Medulla oblongata (tissue), 1 donor: ENCODE results near the gene SEMA4D.
A peak's percentile ranks its signal among the peaks of the same experiment; 100 is the strongest.
"Not testable (repeated sequence)": the region's sequence is repeated elsewhere in the genome, so short reads cannot be mapped to it uniquely, and the experiment has no call there.

Source experiments
- DNase-seq: peaks from one replicate; pipeline ENCODE4 v3.0.0-alpha.2; 2015; ENCODE audit errors: extremely low spot score

Gene SEMA4D

DNA sequence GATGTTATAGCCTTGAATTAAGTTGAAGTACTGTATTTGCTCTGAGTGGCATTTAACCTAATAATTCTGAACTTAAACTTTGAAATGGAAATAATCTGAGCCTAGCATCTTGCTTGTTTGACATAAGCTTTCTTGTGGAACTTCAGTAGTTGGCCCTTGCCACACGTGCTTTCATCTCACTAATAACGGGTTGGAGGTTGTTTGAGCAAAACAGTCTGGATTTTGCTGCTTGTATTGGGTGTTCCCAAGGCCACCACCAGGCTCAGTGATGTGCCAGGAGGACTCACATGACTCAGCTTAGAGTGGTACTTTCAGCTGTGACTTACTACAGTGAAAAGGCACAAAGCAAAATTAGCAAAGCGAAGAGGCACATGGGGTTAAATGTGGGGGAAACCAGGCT, 143.9 kb downstream of the SEMA4D start:
- peak; percentile 34 for DNase-seq

DNA sequence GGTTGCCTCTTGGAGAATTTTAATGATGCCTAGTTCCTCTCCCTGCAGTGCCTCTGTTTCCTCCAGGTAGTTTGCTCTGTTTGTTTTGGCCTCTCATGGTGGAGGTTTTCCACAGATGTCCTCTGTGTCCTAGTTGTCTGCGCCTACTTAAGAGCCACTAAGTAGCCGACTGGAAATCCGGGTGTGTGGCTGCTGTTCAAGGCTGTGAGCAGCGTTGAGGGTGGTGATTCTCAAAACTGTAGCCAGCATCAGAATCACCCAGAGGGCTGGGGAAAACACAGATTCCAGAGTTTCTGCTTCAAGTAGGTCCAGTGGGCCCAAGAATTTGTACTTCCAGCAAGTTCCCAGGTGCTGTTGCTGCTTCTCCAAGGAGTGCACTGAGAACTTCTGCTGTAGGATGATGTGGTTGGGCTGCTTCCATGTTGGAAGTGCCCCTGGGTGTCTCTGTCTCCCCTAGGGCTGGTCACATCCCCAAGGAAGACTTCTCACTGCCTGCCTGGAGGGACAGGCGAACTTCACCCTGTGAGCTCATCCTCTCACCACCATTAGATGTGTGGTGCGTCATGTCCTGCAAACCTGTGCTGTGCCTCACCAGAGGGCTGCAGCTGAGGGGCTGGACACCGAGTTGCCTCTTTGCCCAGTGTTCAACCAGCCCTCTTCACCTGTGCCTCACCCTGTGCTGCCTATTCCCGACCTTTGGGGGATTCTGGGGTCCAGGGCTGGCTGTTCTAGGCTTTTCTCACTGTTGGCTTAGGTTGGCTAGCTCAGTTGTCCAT, 144.9 kb downstream of the SEMA4D start:
- no peak for DNase-seq

DNA sequence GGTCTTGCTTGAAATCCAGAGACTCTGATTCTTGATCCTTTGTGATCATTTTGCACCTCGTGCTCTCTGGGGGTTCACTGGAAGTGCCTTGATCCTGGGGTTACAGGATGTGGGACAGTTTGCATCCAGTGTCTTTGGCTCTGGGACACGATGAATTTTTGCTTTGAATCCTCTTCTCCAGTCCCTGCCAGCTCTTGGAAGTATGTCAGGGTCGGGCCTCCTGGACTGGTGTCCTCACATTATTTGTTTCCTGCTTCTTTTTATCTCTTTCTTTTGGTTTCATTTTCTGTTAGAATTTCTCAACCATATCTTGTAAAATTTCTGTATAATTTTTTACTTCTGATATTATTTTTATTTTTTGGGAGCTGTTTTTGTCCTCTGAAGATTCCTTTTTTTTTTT, 145.5 kb downstream of the SEMA4D start:
- DNase-seq, result no peak

DNA sequence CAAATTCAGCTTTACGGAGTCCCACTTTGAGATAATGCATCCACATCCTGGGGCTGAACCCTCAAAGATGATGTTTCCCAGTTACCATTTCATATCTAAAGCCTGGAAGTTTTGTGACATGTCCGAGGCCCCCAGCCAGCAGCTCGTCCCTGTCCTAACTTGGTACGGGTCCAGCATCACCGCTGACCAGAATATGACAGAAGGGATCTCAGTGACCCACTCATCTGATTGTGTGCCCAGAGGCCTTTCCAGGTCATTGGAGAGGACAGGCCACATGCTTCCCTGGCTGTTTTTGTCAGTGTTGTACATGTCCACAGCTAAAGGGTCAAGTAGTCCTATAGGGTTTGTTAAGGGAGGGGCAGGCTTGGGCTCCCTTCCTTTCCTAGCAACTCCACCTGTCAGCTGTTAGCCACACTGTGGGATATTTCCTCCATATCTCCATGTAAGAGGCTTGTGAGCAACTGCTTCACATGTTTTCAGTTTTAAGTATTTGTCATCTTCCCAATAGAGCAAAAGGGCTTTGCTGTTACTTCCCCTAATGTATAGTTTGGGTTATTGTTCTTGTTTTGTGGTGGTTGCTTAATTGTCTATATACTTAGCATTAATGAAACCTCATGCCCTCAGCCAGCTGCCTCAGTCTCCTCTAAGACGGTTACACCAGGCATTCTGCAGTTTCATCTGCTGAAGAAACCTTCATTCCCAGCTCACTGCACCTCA, 146.2 kb downstream of the SEMA4D start:
- DNase-seq, result no peak

DNA sequence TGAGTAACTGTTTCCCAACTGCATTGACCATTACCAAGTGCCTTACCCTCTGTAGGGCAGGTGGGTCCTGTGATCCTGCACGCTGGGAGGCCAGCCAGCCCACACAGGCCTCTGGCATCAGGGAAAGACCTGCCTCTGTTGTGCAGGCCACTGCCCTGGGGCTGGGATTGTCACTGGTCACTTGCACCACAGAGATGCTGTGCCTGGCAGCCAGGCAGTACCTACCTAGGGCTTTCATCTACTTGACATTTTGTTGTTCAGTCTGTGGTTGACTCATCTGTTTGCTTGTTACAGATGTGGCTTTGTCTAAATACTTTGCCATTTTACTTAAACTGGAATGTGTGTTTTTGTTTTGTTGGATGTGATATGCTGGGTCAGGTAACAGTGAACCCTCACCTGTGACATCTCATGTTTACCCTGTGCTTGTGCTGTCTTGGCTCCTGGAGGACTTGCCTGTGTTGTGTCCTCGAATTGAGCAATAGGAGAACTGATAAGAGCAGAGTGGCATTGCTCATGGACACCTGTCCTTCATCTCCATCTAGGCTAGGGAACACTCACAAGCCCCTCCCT, 146.8 kb downstream of the SEMA4D start:
- no peak for DNase-seq

DNA sequence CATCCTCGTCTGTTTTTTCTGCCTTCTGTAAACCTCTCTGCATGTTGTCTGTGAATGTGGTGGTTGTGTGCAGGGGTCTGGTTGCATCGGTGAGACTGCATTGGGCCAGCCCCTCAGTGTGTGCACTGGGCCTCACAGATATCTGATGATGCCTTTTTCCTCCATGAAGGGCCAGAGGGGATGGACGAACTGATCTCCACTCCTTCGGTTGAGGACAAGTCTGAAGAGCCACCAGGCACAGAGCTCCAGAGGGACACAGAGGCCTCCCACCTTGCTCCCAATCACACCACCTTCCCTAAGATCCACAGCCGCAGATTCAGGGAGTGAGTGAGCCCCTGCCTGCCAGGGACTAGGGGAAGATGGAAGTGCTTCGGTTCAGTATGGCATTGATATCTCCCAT, 148.3 kb downstream of the SEMA4D start:
- DNase-seq, result no peak

DNA sequence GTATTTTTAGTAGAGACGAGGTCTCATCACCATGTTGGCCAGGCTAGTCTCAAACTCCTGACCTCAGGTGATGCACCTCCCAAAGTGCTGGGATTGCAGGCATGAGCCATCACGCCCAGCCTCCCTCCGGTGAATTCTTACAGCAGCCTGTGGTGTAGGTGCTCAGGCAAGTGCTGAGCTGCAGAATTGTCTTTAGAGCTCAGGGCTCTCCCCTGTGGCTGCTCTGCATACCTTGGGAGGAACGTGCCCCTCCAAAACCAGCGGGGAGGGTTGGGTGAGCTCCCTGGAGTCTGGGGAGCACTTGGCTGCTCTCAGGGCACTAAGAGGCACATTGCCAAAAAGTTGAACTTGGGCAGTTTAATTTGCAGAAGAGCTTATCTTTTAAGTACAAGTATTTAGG, 150.3 kb downstream of the SEMA4D start:
- DNase-seq, result no peak

DNA sequence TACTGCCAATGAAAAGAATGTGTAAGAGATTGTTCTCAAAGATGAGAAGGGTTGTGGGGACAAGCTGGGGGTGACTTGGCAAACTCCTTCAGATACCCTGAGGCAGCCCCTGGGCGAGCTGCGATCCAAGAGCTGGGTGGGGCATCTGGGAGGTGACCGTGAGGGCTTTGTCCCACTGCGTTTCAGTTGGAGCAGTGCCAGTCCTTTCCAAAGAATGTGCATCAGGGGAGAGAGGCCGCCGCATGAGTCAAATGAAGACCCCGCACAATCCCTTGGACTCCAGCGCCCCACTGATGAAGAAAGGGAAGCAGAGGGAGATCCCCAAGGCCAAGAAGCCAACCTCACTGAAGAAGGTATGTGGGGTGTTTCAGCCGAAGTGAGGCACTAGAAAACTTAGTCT, 151.2 kb downstream of the SEMA4D start:
- no peak for DNase-seq

DNA sequence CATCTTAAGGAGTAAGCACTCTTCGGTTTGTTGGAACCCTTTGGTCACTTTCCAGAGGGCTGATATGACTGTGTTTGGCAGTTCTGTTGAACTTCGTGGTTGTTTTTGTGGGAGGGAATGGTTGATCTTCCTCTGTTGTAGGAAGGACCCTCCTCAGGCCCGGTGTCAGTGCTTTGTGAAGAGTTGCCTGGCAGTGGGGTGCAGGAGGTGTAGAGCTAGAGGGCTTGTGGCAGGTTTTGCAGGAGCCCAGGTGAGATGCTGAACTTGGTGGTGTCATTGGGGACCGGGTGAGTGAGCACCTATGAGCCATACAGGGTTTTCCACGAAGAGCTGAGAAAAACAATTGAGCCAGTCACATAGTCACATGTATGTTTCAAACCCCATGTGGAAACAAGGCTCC, 152.4 kb downstream of the SEMA4D start:
- DNase-seq, result no peak

DNA sequence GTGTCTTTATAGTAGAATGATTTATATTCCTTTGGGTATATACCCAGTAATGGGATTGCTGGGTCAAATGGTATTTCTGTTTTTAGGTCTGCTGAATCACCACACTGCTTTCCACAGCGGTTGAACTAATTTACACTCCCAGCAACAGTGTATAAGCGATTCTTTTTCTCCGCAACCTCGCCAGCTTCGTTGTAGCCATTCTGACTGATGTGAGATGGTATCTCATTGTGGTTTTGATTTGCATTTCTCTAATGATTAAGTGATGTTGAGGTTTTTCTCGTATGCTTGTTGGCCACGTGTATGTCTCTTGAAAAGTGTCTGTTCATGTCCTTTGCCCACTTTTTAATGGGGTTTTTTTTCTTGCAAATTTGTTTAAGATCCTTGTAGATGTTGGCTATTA, 154.1 kb downstream of the SEMA4D start:
- not testable (repeated sequence) for DNase-seq

DNA sequence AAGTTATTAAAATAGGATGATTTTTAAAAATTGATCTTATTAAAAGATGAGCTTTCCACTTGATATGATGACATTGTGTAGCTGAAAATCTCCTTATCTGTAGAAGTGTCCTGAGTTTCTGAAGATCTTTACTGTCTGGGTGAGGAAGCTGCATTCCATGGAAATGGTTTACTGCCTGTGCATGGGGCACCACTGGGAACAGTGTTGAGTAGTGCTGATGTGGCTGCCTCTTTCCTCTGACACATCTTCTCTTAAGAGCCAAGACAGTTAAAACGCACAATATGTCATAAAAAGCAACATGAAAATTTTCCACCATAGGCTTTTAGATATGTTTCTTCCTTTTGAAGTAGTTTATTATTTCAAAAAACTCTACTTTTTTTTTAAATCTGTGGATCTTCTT, 155.0 kb downstream of the SEMA4D start:
- no peak for DNase-seq

DNA sequence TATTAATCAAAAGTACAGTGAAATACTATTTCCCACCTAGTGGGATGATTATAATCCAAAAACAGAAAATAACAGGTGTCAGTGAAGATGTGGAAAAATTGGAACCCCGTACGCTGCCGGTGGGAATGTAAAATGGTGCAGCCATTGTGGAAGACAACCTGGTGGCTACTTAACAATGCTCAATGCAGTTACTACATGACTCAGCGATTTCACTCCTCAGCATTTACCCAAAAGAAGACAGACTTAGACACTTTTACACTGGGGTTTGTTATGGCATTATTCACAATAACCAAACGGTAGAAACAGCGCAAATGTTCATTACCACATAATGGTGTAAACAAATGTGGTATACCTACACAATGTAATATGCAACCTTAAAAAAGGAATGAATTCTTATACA, 155.7 kb downstream of the SEMA4D start:
- DNase-seq, result no peak

DNA sequence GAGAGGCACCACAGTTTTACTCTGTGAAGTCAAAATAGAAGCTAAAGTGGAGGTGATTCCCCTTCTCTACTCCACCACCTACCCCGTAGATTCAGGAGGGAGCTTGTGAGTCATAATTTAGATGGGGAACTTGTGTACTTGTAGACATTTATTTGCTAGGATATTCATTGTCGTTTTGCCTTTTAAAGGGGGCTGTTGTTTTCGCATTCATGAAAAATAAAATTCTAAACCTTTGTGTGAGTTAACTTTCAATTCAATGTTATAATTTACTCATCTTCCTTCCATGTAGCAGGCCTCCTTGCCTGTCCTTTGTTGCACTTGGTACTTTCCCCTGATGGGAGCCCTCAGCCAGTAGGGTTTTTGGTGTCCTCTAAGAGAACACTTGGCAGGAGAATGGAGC, 157.6 kb downstream of the SEMA4D start:
- DNase-seq, result no peak

DNA sequence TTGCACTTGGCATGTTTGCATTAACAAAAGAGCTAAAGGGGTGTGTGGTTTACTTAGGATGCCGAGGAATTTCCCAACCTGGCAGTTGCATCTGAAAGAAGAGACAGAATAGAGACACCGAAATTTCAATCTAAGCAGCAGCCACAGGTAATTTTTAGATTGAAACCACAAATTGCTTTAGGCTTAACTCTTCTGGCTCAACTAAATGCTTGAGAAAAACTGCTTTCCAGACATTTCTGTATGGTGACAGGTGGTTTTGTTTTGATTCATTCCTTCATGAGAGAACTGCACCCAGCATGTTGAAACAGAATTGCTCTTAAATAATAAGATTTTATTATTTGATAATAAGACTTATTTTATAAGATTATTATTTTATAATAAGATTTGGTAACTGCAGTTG, 158.1 kb downstream of the SEMA4D start:
- DNase-seq, result no peak

DNA sequence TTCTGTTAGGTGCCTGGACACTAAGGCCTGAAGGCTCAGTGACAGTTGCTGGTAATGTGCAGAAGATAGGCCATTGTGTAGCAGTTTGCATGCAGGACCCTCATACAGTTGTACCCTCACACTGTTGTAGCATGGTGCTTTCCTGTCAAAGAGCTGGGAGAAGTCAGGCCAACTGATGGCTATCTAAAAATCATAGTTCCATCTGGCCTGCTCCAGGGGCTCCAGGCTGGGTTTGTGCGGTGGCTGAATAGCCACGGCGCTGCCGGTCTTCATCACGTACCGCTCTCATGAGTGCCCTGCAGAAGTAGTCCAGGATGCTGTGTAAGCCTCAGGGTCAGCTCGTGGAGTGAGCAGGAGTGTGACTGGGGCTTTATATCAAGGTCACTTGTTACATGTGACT, 167.4 kb downstream of the SEMA4D start:
- no peak for DNase-seq

DNA sequence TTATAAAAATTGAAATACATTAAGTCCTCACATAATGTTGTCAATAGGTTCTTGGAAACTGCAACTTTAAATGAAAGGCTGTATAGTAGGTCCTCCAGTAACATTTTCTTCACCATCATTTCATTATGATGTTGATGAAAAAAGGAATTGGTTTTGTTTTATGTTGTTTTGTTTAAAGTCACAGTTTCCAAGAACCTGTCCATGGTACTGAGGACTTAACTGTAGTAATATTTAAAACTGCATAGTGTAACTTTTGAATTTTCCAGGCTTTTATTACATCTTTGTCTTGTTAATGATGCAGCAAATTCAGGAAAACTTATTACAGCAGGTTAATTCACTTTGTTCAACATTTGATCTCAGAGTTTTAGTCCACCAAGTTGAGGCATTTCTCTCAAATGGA, 168.0 kb downstream of the SEMA4D start:
- DNase-seq, result no peak

DNA sequence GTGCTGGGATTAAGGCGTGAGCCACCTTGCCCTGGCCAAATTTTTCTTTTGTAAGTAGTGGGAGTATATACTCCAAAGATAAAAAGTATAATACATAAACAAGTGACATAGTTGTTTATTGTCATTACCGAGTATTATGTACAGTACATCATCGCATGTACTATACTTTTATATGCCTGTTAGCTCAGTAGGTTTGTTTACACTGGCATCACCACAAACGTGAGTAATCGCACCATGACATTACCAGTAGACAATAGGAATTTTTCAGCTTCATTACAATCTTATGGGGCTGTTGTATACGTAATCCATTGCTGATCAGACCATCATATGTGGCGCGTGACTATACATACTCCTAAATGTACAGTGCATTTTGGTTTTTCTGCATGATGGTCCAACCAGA, 169.8 kb downstream of the SEMA4D start:
- DNase-seq, result no peak

DNA sequence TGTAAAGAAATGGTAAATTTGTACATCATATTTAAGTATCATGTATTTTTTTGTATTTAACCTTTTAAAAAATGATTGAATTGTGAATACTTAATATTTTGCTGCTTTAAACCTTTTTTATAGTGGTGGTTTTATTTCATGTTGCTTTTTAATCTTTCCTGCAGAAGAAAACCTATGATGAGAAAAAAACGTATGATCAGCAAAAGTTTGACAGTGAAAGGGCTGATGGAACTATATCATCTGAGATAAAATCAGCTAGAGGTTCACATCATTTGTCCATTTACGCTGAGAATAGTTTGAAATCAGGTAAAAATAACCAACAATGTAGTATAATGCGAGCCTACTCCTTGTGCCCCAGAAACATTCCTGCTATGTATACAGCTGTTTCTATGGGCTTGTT, 172.2 kb downstream of the SEMA4D start:
- no peak for DNase-seq

DNA sequence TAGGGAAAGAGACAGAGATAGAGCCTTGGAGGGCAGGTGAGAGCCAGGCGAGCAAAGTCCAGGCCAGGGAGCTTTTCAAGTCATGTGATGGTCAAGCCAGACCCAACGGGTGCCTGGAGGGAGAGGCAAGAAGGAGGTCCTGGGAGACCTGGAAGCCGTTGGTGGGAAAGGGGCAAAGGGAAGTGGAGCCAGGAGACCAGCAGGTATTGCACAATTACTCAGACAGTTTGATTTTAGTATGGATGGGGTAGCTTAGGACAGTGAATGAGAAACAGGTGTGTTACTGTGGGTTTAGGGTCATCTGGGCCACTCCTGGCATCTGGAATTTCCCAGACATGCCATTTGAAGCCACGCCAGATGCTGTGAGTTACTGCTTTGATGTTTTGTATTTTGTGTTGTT, 174.5 kb downstream of the SEMA4D start:
- no peak for DNase-seq

DNA sequence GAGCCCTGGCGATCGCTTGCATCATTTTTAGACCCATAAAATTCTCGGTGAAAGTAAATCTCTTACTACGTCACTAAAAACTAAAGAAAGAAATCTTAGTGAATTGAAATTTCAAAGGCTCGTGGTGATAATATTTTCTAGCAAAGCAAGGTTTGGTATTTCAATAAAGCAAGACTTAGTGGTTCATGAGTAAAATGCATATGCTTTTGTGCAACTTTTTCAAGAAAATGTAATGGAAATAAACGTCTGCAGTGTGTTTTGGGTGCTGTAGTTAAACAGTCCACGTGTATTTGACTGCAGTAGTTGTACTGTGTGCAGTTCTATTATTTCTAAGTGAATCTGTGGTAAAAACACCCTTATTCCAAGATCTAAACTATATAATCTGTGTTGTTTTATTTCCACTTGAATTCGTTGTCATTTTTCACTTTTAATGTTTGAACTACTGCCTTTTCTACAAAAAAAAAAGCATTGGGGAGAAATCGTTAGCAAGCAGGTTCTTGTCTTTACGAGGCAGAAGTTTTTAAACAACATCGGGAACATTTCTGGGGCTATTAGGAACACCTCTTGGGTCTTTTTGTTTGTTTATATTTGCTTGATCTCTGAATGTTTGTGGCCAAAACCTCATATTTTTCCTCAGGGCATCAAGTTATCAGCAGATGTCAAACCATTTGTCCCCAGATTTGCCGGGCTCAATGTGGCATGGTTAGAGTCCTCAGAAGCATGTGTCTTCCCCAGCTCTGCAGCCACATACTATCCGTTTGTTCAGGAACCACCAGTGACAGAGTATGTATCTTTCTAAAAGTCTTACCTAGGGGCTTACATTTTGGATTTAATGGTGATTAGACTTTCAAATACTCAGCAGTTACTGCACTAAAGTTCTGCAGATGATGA, 178.7 kb downstream of the SEMA4D start:
- peak; percentile 28 for DNase-seq

DNA sequence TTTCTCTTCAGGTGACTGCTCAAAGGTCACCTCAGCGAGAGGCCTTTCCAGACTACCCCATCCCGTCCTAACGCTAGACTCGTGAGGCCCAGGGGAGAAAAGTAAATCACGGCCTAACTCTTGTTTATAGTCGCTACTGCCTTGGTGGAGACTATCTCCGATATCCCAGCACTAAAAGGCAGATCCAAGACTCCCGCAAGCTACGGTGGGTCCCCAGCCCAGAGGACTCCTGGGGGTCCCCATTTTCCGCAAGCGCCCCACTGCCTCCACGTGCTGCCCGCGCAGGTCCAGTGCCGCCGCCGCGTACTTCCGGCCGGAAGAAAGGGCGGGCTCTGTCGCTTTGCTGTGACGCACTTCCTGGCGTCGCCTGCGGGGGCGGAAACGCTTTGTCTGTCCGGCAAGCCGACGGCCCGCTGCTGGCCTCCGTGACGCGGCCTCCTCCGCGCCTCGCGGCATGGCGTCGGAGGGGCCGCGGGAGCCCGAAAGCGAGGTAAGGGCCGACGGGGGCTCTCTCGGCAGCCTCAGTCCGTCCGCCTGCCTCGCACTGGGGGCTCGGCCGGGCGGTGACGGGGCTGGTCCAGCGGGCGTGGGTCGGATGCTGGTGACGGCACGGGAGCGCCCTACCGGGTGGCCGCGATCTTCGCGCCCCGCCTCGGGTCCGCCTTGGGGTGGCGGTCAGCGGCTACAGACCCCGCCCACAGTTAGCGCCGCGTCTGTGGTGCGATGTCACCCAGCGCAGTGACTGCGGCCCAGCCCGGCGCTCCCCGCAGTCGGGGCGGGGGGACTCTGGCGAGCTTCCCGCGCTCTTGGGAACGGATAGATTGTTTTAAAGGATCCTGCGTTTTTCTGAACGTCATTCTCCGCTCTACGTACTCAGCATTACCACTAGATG, 179.5 kb downstream of the SEMA4D start, which contains the start of gene SECISBP2:
Gene SECISBP2 (plus strand): TSS at position 378 of the 892 bp plus-strand sequence. CDS start 77 bp downstream, at position 455.
- DNase-seq, result peak; percentile 94
